NCI-H2171 treated with DMSO at 0.1 percent for 48 hours (cell line): ENCODE results near the gene C20orf96.
"Not testable (repeated sequence)": the region's sequence is repeated elsewhere in the genome, so short reads cannot be mapped to it uniquely, and the experiment has no call there.

Experiments
- DNase-seq: peaks from one replicate; lab custom pipeline; 2025; lab: John Stamatoyannopoulos, UW

Gene C20orf96

GRCh38 chr20:278607-279571, 11.7 kb downstream of the C20orf96 start:
- no peak for DNase-seq

DNA sequence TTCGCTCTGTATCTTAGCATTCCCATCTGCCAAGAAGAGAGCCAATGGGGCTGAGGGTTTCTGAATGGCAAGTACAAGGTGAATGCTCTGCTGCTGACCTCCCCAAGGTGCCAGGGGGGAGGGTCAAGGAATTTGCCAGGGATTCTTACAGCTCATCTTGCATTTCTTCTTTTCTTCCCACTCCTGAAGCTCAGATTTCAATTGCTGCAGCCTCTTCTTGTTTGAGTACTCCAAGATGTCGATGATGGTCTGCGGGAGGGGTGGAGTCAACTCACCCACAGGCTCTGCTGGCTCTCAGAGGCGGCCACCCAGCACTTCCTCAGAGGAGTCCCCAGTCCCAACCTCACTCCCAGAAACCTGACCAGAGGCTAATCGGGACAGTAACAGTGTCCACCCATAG, 12.4 kb downstream of the C20orf96 start:
- no peak for DNase-seq

- no peak for DNase-seq
Observed at GRCh38 chr20:277496-277781, 13.1 kb downstream of the C20orf96 start.

DNA sequence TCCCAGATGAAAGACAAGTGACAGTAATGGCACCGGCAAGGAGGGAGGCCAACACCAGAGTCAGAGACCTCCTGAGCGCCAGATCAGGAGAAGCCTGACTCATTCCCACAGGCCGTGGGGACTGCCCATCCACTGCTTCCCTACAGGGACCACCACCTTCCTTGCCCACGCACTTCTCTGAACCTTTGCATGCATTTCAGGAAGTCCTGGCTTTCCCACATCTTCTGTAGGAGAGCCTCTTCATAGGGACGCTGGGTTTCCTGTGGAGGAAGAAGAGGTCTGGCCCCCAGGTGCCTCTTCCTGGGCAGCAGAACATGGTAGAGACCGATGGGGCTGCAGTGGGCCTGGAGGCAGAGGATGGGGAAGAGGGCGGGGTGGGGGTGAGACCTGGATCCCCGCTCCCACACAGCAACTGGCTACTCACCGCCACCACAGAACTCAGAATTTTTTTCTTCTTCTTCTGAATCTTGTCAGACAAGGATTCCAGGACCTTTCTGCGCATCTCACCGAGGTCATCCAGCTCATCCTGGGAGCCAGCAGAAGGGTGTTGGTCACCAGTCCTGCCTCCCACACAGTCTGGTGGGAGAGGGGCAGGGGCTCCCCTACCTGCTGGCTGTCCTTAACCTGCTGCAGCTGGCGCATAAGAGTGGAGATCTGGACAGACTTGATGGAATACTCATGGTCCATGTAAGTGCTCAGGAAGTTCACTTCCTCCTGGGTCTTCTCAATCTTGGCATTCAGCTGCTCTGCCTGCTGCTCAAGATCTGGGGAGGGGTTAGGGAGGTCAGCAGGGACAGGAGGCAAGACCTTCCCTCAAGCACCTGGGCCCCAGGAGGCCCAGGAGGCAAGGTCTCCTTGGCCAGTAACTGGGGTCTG, 13.7 kb downstream of the C20orf96 start:
- no peak for DNase-seq

GRCh38 chr20:275791-276190, 14.8 kb downstream of the C20orf96 start:
- DNase-seq: no peak

- no peak for DNase-seq
Observed at GRCh38 chr20:273884-274283, 16.7 kb downstream of the C20orf96 start.

- DNase-seq: no peak
Observed at GRCh38 chr20:272718-273117, 17.8 kb downstream of the C20orf96 start.

GRCh38 chr20:271528-271927, 19.0 kb downstream of the C20orf96 start:
- no peak for DNase-seq

DNA sequence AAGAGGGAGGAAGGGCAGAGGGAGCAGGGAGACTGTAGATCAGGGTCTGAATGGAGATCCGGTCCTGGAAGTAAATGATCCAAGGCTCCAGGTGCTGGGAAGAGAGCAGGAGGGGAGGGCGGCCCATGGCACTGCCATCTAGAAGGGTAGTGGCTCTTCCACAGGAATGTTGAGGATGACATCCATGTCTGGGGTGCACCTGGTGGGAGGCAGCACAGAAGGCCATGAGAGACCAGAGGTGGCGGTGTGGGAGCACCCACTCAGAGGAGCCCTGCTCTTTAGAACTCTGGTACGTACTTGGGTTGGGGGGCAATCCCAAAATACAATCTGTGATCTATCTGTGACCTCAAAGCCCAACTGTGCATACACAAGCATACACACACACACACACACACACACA, 19.5 kb downstream of the C20orf96 start:
- DNase-seq: no peak

DNA sequence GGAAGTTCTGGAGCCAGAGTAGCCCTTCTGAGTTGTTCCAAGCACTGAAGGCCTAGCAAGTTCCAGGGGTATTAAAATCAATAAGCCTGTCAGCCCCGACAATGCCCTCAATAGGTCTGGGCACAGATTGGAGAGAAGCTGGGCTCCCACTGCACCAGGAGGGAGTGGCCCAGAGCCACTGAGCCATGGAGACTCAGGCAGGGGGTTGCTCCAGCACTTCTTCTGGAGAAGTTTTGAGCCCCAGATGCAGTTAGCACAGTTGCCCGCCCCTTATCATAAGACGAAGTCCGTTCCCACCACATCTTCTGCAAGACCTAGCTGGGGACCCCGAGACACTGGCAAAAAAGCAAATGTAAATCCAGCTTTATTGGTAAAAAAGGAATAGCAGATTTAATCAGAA, 20.0 kb downstream of the C20orf96 start:
- no peak for DNase-seq

GRCh38 chr20:266596-267562, 23.7 kb downstream of the C20orf96 start:
- peak; percentile 90 for DNase-seq

DNA sequence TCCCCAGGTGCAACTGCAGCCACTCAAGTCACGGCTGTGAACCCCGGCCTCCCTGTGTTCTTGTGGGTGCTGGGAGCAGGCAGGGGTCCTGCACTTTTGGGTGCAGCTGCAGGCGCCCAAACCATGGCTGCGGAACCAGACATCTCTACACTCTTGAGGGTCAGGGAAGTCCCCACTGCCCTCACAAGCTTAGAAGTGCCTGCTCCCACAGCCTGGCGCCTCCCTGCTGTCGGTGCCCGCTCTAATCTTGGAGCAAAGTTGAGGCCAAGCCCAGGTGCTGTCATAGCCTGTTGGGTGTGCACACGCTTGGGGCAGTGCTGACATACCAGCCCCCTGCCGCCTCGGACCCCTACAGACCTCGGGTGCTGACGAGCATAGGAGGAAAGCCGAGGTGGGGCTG, 26.8 kb downstream of the C20orf96 start:
- DNase-seq: no peak

DNA sequence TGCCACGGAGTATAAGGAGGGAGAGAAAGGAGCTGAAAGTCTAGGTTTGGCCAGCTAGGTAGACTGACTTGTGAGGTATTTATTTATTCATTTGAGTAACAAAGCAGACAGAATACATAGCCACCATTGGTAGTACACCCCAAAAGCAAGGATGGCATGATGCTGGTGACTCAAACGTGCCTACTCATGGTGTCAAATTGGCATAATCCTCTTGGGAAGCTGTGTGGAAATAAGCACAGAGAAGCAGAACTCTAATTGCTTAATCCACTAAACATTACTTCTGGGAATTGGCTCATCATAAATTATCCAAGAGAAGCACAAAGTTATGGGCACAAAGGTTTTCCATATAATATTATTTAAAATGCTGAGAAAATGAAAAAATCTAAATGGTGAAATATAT, 30.6 kb downstream of the C20orf96 start:
- DNase-seq: no peak

DNA sequence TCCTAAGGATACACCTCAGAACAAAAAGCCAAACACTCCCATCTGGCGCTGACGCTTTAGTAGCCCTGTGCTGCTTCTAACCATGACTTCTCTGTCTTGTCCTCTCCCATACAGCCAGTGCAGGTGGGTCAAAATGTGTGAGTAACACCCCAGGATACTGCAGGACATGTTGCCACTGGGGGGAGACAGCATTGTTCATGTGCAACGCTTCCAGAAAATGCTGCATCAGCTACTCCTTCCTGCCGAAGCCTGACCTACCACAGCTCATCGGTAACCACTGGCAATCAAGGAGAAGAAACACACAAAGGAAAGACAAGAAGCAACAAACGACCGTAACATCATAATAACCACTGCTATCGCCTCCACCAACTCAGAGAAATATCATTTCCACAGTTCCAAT, 31.6 kb downstream of the C20orf96 start:
- no peak for DNase-seq

DNA sequence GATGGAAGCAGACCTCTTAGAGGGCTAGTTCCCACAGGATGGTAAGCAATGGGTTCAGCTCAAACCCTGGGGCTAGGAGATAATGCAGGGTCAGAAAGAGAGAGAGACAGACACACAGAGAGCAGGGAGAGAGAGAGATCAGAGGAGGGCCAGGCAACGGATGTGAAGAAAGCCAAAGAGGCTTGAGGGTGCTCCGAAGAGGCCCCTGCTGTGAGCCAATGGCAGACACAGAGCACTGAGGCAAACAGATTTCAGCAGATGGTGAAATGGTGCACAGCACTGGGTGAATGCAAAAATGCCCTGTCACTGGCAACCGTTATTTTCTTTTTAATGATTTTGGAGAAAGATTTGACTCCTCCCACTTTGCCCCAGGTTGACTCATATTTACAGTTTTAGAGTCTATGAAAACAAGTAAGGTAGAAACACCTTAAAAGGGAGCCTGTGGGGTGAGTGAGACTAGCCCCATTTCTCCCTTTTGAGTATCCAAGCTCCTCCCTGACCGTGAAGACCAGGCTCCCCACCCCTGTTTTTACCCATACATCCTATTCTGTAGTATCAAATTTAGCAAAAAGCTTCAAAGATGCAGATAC, 32.2 kb downstream of the C20orf96 start:
- DNase-seq: no peak

GRCh38 chr20:257419-257818, 33.1 kb downstream of the C20orf96 start, which contains the start of gene DEFB132:
TSS of gene DEFB132 (plus strand) at chr20:257724. CDS start at chr20:257779, 55 bp downstream.
- no peak for DNase-seq

- not testable (repeated sequence) for DNase-seq
Observed at GRCh38 chr20:253447-253846, 37.1 kb downstream of the C20orf96 start.

DNA sequence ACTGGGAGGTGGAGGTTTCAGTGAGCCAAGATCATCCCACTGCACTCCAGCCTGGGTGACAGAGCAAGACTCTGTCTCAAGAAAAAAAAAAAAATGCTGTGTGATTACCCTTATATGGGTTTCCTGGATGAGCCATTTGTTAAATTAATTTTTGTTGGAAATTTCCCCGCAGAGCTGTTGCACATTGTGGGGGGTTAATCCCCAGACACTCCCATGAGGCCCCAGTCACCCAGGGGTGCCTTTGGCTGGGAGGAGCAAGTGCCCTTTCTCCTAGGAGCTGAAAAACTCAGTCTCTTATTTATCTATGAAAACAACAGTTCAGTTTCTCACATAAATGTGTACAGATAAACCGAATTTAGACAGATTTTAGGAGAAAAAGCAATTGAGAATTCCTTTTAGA, 37.7 kb downstream of the C20orf96 start:
- no peak for DNase-seq

DNA sequence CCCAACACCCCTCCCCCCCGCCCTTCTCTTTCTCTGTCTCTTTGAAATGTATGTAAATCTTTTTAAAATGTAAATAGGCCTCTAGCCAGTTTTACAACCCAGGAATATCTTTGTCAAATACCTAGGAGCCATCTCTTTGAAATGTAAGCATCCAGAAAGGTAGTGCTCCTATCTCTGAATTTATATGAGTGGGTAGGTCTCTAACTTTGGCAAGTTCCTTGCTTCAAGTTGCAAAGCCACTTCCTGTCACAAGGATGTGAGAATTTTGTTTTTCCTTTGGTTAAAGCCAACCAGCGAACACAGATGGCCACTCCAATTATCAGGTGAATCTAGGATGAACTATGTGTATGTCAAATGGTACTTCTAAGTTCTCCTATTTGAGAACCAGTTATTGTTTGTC, 39.2 kb downstream of the C20orf96 start:
- DNase-seq: no peak

DNA sequence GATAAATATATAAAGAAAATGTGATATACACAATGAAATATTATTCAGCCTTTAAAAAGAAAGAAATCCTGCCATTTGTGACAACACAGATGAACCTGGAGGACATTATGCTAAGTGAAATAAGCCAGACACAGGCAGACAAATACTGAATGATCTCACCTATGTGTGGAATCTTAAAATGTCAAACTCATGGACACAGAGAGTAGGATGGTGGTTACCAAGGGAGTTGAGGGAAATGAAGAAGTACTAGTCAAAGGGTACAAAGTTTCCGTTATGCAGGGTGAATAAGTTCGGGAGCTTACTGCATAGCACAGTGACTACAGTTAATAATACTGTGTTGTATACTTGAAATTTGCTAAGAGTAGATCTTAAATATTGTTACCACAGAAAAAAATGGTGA, 47.6 kb downstream of the C20orf96 start:
- no peak for DNase-seq

DNA sequence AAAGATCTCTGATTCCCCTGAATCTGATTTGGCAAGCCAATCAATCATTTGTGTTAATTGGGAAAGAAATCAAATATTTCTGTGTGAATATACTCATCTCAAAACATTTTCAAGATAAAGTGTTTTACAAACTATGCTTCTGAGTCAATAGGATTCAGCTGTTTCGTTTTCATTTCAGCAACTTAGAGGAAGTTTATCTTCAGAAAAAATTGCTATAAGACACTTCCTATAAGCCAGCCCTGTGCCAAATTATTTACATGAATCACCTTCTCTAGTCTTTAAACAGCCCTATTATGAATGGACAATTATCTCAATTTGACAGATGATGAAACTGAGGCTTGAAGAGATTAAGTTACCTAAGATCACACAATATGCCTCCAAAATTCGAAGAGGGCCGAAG, 52.6 kb downstream of the C20orf96 start:
- DNase-seq: no peak
